AG09319 (cell line): Measurements from ENCODE around the gene LRRC8B.

Experiments used
- DNase-seq: peaks from one replicate; pipeline ENCODE4 v3.0.0-alpha.2; 2010; ENCODE audit warnings: low read depth; ENCODE audit errors: extremely low read depth
- CTCF ChIP-seq: IDR thresholded peaks from 2 replicates; pipeline ENCODE4 v1.5.1; 2011; ENCODE audit warnings: low read depth, mild to moderate bottlenecking, inconsistent platforms, low read length, moderate library complexity

Gene LRRC8B

GRCh38 chr1:89527256-89527655 lies 2.6 kb downstream of the LRRC8B start:
- no peak for TF ChIP-seq CTCF
- DNase-seq, result no peak

- TF ChIP-seq CTCF, result no peak
- no peak for DNase-seq
These were observed 3.2 kb downstream of the LRRC8B start for GRCh38 chr1:89527750-89528381.

GRCh38 chr1:89528382-89528780 lies 3.8 kb downstream of the LRRC8B start:
- no peak for DNase-seq
- no peak for TF ChIP-seq CTCF

GRCh38 chr1:89529196-89529595 lies 4.6 kb downstream of the LRRC8B start:
- DNase-seq, result no peak
- TF ChIP-seq CTCF, result no peak

DNA sequence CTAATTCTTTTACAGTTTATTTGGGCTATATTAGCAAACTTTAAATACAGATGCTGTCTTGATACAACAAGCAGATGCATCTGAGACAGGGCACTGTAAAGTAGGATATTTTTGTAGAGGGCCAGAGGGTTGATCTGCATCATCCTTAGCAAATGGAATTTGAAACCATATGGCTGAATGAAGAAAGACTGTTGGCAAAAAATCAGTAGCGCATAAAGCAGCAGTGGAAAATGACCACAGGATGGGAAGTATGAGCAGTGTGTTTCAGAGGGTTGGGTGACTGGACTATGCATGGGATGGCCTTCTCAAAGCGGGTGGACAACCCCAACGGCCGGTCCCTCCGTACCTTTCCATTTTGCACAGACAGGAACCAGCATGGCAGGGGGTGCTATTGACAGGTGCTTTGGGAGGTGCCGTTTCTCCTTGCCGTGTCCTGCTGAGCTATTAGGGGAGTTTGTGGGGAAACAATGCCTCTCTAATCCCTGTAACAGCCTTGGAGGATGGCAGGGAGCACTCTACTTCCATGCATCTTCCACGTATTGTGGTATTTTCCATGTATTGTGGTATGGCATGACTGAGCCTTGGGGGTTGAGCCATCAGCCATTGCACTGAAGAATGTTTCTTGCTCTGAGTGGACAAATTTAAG lies 5.9 kb downstream of the LRRC8B start:
- TF ChIP-seq CTCF, result no peak
- DNase-seq, result no peak

DNA sequence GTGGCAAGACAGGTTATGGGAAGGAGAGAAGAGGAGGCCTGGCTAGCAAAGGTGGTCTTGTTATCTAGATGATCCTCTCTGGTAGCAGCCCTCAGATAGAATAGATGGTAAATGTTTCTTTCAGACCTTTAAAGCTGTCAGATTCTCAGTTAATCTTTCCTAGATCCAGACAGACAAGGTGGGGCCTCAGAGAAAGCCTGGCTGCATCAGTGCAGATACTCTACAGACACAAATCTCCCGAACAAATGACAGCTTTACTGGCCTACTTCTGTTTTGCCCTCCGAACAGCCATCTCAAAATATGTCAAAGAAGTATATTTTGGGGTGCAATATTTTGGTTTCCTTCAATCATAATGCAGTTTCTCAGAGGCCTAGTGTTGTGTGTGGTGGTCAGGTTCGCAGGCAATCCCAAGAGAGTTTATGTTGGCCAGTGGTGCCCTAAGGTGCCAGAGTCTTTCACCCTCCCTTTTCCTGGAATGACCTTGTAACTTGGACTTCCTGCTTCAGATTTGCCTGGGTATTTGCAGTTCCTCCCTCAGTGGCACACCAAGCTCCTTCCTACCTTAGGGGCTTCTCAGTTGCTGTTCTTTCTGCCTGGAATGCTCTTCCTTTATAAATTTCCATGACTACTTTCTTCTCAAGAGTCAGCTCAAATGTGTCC lies 7.0 kb downstream of the LRRC8B start:
- TF ChIP-seq CTCF, result no peak
- DNase-seq, result no peak

DNA sequence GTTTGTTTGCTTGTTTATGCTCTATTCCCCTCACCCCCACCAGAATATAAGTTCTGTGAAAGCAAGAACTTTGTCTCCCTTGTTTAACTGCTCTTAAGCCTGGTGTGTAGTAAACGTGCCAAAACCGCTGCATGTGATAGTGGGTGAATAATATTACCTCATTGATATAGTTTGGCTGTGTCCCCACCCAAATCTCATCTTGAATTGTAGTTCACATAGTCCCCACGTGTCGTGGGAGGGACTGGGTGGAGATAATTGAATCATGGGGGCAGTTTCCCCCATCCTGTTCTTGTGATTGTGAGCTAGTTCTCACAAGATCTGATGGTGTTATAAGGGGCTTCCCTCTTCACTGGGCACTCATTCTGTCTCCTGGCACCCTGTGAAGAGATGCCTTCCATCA lies 7.6 kb downstream of the LRRC8B start:
- DNase-seq, result no peak
- no peak for TF ChIP-seq CTCF
